SK-N-SH (cell line): ENCODE results near the gene CENPT.

Experiments
- CHD2 ChIP-seq: fragments of 150-350 bp; IDR thresholded peaks from 2 replicates; pipeline ENCODE4 v1.6.1; 2018; ENCODE audit warnings: low read length; ENCODE audit not compliant: partially characterized antibody
- EZH2phosphoT487 ChIP-seq: fragments of 200-600 bp; sonication (generic); IDR thresholded peaks from 2 replicates; pipeline ENCODE4 v1.6.1; 2017; ENCODE audit warnings: low read depth, mixed run types, mild to moderate bottlenecking, antibody characterized with exemption, moderate library complexity, borderline replicate concordance
- FOXM1 ChIP-seq: IDR thresholded peaks from 2 replicates; pipeline ENCODE4 v1.4.0; 2012; ENCODE audit warnings: low read depth, mild to moderate bottlenecking
- POLR2AphosphoS5 ChIP-seq: IDR thresholded peaks from 2 replicates; pipeline ENCODE4 v1.6.1; 2012; ENCODE audit warnings: low read depth, low read length
- RAD21 ChIP-seq: IDR thresholded peaks from 2 replicates; pipeline ENCODE4 v1.6.1; 2012; ENCODE audit warnings: mild to moderate bottlenecking, low read length
- RFX5 ChIP-seq: IDR thresholded peaks from 2 replicates; pipeline ENCODE4 v1.6.1; 2012; ENCODE audit warnings: mild to moderate bottlenecking, improper control_type of control experiment, low read length
- RXRA ChIP-seq: IDR thresholded peaks from 2 replicates; pipeline ENCODE4 v1.4.0; 2012; ENCODE audit warnings: low read depth, mild to moderate bottlenecking, borderline replicate concordance
- TAF1 ChIP-seq: IDR thresholded peaks from 2 replicates; pipeline ENCODE4 v1.6.1; 2012; ENCODE audit warnings: low read depth, mild to moderate bottlenecking, low read length, moderate library complexity, borderline replicate concordance
- TF ChIP-seq, protein P1 (sequence below): fragments of 200-600 bp; sonication (generic); IDR thresholded peaks from 2 replicates; pipeline ENCODE4 v1.6.1; 2017; ENCODE audit warnings: antibody characterized with exemption, mild to moderate bottlenecking, moderate library complexity
- TF ChIP-seq, protein P2 (sequence below): IDR thresholded peaks from 2 replicates; pipeline ENCODE4 v1.4.0; 2012; ENCODE audit warnings: low read depth, borderline replicate concordance
- TF ChIP-seq, protein P3 (sequence below): IDR thresholded peaks from 2 replicates; pipeline ENCODE4 v1.4.0; 2012; ENCODE audit warnings: low read depth

DNA sequence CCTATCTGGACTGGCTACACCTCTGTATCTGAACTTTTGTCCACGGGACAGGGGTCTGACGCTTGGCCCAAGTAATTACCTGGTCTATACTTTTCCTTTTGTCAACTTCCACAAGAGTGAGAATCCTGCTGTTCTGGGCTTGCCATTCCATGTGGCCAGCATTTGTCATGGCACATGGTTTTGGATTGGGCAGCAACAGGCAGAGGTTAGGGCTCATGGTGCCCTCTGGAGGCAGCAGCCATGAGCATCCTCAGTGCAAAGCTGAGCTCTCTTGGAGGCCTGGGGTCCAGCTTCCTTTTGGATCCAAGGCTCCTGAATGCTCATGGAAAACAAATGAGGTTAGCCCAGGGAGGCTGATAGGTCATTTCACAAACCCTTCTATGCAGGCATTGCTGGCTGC lies 17.8 kb upstream of the CENPT start:
- TF ChIP-seq, protein P1, sequence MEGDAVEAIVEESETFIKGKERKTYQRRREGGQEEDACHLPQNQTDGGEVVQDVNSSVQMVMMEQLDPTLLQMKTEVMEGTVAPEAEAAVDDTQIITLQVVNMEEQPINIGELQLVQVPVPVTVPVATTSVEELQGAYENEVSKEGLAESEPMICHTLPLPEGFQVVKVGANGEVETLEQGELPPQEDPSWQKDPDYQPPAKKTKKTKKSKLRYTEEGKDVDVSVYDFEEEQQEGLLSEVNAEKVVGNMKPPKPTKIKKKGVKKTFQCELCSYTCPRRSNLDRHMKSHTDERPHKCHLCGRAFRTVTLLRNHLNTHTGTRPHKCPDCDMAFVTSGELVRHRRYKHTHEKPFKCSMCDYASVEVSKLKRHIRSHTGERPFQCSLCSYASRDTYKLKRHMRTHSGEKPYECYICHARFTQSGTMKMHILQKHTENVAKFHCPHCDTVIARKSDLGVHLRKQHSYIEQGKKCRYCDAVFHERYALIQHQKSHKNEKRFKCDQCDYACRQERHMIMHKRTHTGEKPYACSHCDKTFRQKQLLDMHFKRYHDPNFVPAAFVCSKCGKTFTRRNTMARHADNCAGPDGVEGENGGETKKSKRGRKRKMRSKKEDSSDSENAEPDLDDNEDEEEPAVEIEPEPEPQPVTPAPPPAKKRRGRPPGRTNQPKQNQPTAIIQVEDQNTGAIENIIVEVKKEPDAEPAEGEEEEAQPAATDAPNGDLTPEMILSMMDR, result peak; percentile 55
- no peak for TF ChIP-seq RFX5
- no peak for TF ChIP-seq RXRA
- TF ChIP-seq, protein P2, sequence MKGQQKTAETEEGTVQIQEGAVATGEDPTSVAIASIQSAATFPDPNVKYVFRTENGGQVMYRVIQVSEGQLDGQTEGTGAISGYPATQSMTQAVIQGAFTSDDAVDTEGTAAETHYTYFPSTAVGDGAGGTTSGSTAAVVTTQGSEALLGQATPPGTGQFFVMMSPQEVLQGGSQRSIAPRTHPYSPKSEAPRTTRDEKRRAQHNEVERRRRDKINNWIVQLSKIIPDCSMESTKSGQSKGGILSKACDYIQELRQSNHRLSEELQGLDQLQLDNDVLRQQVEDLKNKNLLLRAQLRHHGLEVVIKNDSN, result no peak
- TF ChIP-seq RAD21, result peak; percentile 61
- no peak for TF ChIP-seq EZH2phosphoT487
- no peak for TF ChIP-seq FOXM1
- TF ChIP-seq, protein P3, sequence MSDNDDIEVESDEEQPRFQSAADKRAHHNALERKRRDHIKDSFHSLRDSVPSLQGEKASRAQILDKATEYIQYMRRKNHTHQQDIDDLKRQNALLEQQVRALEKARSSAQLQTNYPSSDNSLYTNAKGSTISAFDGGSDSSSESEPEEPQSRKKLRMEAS, result peak; percentile 47
- no peak for TF ChIP-seq TAF1
- no peak for TF ChIP-seq POLR2AphosphoS5
- TF ChIP-seq CHD2, result no peak
